ENCODE data around the gene CFAP74.

The CFAP74 gene

DNA sequence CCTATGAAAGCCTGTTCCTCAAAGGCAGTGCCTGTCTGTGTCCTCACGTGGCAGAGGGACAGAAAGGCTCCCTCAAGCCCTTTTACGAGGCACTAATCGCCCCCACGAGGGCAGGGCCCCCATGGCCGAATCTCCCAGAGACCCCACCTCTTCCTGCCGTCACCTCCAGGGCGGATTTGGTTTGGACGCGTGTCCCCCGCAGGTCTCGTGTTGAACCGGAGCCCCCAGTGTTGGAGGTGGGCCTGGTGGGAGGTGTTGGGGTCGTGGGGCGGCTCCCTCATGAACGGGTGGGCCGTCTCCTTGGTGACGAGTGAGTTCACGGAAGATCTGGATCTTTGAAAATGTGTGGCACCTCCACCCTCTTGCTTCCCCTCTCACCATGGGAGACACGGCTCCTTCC lies 27.6 kb downstream of the CFAP74 start:
- TF ChIP-seq, protein P1, sequence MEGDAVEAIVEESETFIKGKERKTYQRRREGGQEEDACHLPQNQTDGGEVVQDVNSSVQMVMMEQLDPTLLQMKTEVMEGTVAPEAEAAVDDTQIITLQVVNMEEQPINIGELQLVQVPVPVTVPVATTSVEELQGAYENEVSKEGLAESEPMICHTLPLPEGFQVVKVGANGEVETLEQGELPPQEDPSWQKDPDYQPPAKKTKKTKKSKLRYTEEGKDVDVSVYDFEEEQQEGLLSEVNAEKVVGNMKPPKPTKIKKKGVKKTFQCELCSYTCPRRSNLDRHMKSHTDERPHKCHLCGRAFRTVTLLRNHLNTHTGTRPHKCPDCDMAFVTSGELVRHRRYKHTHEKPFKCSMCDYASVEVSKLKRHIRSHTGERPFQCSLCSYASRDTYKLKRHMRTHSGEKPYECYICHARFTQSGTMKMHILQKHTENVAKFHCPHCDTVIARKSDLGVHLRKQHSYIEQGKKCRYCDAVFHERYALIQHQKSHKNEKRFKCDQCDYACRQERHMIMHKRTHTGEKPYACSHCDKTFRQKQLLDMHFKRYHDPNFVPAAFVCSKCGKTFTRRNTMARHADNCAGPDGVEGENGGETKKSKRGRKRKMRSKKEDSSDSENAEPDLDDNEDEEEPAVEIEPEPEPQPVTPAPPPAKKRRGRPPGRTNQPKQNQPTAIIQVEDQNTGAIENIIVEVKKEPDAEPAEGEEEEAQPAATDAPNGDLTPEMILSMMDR (IDR thresholded peaks at IDR 0.05; ENCODE audit: low read depth, low read length), result no peak
- no peak overlapping the region for H3K4me3 ChIP-seq (ENCODE audit: low read depth, low read length)

DNA sequence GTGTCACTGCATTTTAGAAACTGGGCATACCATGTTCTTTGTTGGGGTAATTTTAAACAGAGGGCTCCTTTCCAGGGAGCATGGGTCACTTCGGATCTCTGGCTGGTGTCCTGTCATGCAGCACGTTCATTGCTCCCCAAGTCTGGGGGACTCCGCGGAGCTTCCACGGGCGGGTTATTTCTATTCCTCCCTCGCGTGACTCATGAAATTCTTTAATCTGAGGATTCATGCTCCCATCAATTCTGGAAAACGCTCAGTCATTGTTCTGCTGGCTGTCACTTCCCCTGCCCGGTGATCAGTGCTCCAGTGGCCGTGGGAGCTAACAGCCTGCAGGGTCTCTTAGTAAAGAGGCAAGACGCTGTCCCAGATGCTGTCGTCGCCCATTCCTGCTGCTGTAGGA lies 28.1 kb downstream of the CFAP74 start:
- TF ChIP-seq, protein P1 (IDR thresholded peaks at IDR 0.05; ENCODE audit: low read depth, low read length), result no peak
- H3K4me3 ChIP-seq (ENCODE audit: low read depth, low read length), result no peak overlapping the region

- TF ChIP-seq, protein P1 (IDR thresholded peaks at IDR 0.05; ENCODE audit: low read depth, low read length), result no peak
- H3K4me3 ChIP-seq (ENCODE audit: low read depth, low read length), result no peak overlapping the region
Observed at GRCh38 chr1:1974834-1975233, 28.8 kb downstream of the CFAP74 start.

GRCh38 chr1:1973716-1974642 lies 29.6 kb downstream of the CFAP74 start:
- no peak overlapping the region for H3K4me3 ChIP-seq (ENCODE audit: low read depth, low read length)

GRCh38 chr1:1972976-1973715 lies 30.4 kb downstream of the CFAP74 start:
- H3K4me3 ChIP-seq (ENCODE audit: low read depth, low read length), result no peak overlapping the region
- TF ChIP-seq, protein P1 (IDR thresholded peaks at IDR 0.05; ENCODE audit: low read depth, low read length), result no peak

More at GRCh38 chr1:1973716-1974642, 29.6 kb downstream of the CFAP74 start:
- TF ChIP-seq, protein P1 (IDR thresholded peaks at IDR 0.05; ENCODE audit: low read depth, low read length), result no peak

DNA sequence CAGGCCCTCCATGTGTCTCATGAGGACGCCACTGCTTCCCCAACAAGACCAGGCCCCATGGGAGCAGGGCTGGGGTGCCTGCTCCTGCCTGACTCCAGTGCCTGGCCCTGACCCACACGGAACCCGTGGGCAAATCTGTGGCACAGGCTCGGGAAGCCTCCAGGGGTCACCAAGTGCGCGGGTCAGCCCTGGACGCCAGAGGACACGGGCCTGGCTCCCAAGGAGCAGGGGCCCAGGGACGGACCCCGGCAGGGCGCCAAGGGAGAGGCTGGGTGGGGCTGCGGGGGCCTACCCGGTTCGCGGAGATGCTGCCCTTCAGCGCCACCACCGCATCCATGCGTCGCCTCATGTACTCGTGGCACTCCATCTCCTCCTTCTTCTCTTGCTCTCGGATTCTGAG lies 31.9 kb downstream of the CFAP74 start:
- TF ChIP-seq, protein P1 (IDR thresholded peaks at IDR 0.05; ENCODE audit: low read depth, low read length), result no peak

GRCh38 chr1:1971017-1971416 lies 32.6 kb downstream of the CFAP74 start:
- TF ChIP-seq, protein P1 (IDR thresholded peaks at IDR 0.05; ENCODE audit: low read depth, low read length), result no peak

More for the DNA sequence above, 31.9 kb downstream of the CFAP74 start:
- no peak overlapping the region for H3K4me3 ChIP-seq (ENCODE audit: low read depth, low read length)

More at GRCh38 chr1:1971017-1971416, 32.6 kb downstream of the CFAP74 start:
- H3K4me3 ChIP-seq (ENCODE audit: low read depth, low read length), result no peak overlapping the region

Data from WI38 (cell line).